GM21619 (cell line): ENCODE measurements around the gene CTRB2.

Source experiments
- ATAC-seq: cut with Tn5 transposase; IDR thresholded peaks from one replicate; pipeline ENCODE4 v1.9.1; 2021; ENCODE audit not compliant: unreplicated experiment

The CTRB2 gene

GRCh38 chr16:75206749-75207451 is at the start of gene CTRB2:
CTRB2 (minus strand) TSS chr16:75207161; CDS start chr16:75207141, 20 bp downstream.
- ATAC-seq, result no peak

GRCh38 chr16:75256059-75256571 is 49.2 kb upstream of the CTRB2 start:
- no peak for ATAC-seq

DNA sequence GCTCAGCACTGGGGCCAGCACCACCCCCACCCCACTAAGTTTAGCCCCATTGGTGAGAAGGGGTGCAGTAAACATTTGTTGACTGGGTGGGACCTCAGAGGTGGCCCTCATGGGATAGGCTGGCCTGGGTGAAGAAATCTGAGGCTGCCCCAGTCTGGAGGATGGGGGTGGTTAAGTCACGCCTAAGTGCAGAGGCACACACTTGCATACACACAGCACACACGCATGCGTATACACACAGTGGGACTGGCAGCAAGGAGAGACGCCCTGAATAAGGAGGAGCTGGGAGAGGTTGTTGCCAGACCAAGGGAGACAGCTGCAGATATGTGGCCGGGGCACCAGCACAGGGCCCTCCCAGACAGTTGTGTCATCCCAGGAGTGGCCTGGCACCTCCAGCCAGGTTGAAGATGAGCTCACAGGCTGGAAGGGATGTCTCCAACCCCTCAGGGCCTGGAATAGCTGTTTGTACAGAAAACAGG is 47.4 kb upstream of the CTRB2 start:
- no peak for ATAC-seq

DNA sequence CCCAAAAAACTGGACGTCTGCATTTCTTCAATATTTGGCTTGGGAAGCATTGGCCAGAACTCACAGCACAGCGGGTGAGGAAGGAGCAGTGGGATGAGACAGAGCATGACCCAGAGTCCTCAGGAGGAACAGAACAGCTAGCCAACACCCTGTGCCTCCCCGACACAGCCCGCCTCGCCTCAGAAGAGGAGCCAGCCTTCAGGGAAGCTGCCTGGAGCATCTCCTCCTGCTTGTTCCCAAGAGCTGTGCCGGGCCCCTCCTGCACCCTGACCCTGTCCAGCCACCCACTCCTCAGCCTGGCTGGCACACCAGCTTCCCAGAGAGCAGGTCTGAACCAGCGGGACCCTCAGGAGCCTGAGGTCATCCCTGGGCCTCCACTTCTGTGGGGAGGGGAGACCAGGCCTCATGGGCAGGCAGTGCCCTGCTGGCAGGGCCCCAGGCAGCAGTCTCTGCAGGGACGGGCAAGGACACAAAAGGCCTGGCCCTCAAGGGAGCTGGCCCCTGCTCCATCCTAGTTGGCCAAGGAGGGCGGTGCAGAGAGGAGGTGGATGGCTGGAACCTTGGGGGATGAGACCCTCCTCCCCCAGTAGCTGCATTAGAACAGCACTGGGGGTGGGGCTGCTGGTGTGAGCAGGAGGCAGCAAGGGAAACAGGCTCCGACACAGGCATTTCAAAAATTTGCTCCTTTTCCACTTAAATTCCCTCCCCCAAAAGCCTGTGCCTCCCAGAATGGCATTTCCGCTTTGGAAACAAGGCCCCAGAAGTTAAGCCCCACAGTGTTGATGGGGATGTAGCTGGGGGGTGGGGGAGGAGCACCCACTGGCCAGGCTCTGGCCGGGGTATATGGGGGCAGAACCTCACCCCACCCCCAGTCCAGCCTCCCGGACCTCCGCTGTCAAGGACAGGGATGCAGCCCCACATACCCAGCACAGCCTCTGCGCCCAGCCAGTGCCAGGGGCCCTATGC is 46.3 kb upstream of the CTRB2 start:
- ATAC-seq, result no peak

- ATAC-seq, result no peak
Measured at GRCh38 chr16:75252049-75252864, 45.3 kb upstream of the CTRB2 start.

- peak; percentile 69 for ATAC-seq
Measured at GRCh38 chr16:75251280-75252048, 44.5 kb upstream of the CTRB2 start, which contains the start of gene BCAR1. BCAR1 (minus strand) TSS chr16:75251624; CDS start chr16:75251482, 142 bp downstream.

DNA sequence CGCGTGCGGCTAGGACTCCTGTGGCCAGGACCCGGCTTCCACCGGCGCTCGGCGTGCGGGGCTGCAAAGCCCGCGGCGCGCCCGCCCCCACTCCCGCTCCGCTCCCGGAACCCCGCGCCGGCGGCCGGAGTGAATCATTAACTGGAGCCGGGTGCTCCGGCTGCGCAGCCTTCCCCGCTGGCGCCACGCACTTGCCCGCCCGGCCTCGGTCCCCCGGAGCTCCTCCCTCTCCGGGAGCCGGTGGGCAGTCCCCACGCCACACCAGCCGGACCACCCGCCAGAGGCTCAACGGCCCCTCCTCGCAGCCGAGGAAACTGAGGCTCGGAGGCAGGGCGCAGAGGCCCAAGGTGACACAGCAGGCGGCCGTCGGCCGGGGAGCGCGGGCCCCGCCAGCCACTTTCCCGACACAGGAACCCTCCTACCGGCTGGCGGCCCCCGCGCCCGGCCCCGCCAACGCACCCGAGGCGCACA is 43.9 kb upstream of the CTRB2 start:
- ATAC-seq, result peak; percentile 38

GRCh38 chr16:75250089-75250808 is 43.3 kb upstream of the CTRB2 start:
- no peak for ATAC-seq

DNA sequence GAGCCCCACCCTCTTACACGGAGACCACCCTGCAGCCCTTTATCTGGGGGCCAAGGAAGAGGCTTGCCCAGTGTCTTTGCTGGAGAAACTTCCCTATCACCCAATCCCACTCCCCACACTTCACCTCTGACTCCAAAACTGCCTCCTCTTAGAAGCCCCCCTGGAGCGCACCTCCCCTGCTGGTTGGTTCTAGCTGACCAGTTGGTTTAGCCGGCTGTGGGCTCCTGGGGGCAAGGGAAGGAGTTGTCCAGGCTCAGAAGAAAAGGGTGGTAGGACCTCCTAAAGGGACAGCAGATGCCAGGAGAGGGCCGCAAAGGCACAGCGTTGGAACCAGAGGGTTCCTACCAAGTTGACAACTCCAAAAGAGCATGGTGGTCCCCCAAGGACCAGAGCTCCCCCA is 42.5 kb upstream of the CTRB2 start:
- ATAC-seq, result no peak

DNA sequence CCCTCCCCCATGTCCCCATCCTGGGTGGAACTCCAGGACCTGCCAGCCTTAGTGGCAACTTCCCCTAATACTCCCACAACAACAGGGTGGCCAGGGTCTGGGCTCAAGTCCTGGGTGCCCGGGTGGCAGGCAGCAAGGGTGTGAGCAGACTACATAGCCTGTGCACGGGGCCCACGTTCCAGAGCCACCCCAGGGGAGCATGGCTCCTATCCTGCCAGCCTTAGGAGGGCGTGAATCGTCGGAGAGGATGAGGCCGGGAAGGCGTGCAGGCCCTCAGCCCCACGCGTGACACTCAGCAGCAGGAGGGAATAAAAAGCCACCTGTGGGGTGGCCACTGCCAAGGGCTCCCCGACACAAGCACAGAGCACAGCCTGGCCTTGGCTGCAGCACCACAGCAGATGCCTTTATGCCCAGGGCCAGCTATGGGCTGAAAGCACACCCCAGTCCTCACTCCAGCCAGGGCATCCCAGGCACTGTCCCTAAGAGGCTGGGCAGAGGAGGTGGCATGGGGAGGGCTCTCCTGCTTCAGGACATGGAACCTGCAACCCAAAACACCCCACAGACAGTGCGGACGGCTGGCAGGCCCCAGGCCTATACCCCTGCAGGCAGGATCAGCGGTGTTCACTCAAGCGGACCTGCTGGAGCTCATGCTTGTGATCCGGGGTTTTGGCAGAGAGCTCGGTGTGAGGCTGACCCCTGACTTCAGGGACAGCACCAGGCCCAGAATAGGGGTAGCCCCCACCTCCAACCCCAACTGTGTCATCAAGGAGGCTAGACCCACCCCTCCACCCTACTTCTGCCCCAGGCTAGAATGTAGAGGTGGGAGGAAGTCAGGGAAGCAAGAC is 41.8 kb upstream of the CTRB2 start:
- ATAC-seq, result no peak

DNA sequence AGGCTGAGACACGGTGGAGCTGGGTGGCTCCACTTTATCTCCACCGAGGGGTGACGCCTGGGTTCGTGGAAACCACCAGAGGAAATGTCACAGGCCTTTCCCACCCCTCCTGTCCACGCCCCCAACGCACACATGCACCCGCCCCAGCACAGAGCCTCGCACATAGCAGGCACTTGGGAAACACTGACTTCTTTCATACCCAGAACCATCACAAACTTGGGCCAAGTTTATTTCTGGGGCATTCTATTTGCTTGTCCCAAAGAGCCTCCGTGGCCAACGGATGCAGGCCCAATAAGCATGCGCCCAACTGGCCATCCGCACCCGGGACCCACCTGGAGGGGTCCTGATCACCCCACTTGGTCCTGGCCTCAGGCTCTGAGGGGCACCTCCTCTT is 41.2 kb upstream of the CTRB2 start:
- ATAC-seq, result no peak

DNA sequence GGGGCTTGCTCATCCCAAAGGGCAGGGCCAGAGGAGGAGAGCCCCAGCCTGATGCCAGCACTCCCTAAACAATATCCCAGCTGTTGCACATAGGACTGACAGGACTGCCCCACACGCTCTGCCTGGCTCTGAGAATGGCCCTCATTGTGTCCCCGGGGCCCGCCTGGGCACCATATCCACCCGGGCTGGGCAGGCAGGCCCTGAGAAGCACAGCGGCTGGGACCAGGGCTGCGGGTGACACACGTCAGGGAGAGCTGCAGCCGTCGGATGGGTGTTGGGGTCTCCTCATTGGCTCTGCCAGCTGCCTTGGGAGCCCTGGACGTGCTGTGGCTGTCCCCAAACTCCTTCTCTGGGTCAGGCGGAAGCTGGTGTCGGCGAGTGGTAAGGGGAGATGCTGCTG is 40.3 kb upstream of the CTRB2 start:
- no peak for ATAC-seq

- no peak for ATAC-seq
Measured at GRCh38 chr16:75246504-75247205, 39.7 kb upstream of the CTRB2 start.

DNA sequence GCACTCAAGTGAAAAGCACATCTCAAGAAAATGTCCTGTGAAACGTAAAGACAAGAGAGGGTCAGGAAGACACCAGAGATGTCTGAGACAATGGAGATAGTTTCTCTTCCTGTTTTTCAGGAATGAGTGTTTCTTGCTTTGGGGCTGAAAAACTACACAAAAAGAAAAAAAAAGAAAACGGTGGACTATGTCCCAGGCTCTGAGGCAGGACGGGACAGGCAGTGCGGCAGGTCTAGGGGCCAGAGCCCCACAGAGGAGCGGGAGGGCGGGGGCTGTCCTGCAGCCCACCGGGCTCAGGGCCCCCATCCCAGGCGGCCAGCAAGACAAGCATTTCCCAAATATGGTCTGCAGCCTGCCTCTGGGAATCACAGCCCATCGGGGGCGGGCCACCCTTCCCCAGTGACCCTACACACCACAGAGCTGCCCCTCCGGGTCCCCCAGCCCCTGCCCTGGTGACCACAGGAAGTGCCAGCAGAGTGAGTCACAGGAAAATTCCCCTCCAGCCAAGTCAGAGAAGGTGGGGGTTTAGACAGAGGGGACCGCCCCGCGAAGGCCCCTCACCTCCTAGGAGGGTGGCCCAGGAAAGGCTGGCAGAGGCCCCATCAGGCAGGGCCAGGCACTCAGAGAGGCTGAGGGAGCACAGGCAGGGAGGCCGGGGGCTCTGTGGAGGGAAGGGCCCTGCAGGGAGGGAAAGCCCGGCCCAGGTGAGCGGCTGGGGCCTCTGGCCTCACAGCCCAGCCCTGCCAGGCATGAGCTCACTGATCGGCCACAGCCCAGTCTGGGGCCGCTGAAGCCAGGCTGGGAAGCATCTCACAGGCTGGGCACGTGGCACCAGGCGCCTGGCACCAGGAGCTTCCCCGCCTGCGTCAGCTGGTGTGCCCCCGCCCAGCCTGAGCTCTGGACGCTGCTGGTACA is 38.1 kb upstream of the CTRB2 start:
- ATAC-seq, result peak; percentile 34

GRCh38 chr16:75244225-75244809 is 37.4 kb upstream of the CTRB2 start:
- ATAC-seq, result peak; percentile 24

DNA sequence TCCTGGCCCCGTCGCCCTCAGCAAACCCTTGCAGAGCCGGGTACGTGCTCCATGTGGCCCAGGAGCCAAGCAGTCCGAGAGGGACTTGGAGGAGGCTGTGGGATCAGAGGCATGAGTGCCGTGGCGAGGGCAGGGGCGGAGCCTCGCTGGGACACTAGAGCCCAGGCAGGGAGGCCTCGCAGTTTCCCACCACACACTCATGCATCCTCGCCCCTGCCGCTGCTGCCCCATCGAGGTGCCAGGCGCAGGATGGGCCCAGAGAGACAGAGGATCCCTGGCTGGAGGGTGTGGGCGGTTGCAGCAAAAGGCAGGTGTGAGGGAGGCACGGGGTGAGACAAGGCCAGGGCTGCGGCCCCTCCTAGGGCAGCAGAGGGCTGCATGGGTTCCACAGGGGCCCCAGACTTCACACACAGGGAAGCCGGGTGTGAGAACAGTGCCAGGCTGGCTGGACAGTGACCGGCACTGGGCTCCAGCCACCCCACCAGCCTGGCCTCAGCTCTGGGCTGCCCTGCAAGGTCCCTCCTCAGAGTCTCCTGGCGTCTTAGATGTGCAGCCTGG is 36.8 kb upstream of the CTRB2 start:
- ATAC-seq, result no peak
